ENCODE data around the gene WDR54.

GRCh38 chr2:74441170-74441689 lies 19.7 kb downstream of the WDR54 start:
- no peak for TF ChIP-seq POLR2AphosphoS5 (IDR thresholded peaks at IDR 0.05; ENCODE audit: borderline replicate concordance, low read depth, low read length)
- no peak for TF ChIP-seq EZH2 (IDR thresholded peaks at IDR 0.05)

Measured in SK-N-MC (cell line).